Transverse colon (tissue), 4 donors: ENCODE measurements around the gene COL6A1. TPM values are rescaled to one million over a fixed set of nuclear protein-coding genes. Genes with fewer than 3 reads are reported as not detected.

ENCODE experiments used
- DNase-seq: peaks from one replicate; pipeline ENCODE4 v3.0.0-alpha.2; 2019
- H3K27ac ChIP-seq, 4 donors: fragments of 200-600 bp; sonication (generic); 2 replicates each; pipeline ENCODE4 v1.5.1; 2016 to 2018; ENCODE audit warnings: inconsistent platforms in 4 of 4
- H3K27me3 ChIP-seq: fragments of 200-600 bp; sonication (generic); 2 replicates; pipeline ENCODE4 v1.5.1; 2017; ENCODE audit warnings: inconsistent platforms
- H3K36me3 ChIP-seq, 4 donors: fragments of 200-600 bp; sonication (generic); 2 replicates each; pipeline ENCODE4 v1.5.1; 2017 to 2019; ENCODE audit warnings: inconsistent platforms in 4 of 4
- H3K4me1 ChIP-seq, 4 donors: fragments of 200-600 bp; sonication (generic); 2 replicates each; pipeline ENCODE4 v1.5.1; 2017 to 2020; ENCODE audit warnings: inconsistent platforms in 4 of 4
- H3K4me3 ChIP-seq, 4 donors: fragments of 200-600 bp; sonication (generic); 1 replicate in 1 of 4; 2 replicates in 3 of 4; pipeline versions ENCODE4 v1.5.1 to v1.6.1; 2017 to 2019; ENCODE audit warnings: inconsistent platforms in 4 of 4
- H3K9me3 ChIP-seq, 2 donors: fragments of 200-600 bp; sonication (generic); 2 replicates each; pipeline ENCODE4 v1.5.1; 2017 to 2019; ENCODE audit warnings: inconsistent platforms in 2 of 2
- EP300 ChIP-seq: sonication (generic); formaldehyde crosslinking; IDR thresholded peaks from one replicate; pipeline ENCODE4 v1.6.1; 2017; ENCODE audit warnings: antibody characterized with exemption, low read depth
- POLR2A ChIP-seq: fragments of 450-650 bp; IDR thresholded peaks from one replicate; pipeline ENCODE4 v1.6.1; 2016; ENCODE audit warnings: antibody characterized with exemption, mild to moderate bottlenecking, moderate library complexity
- POLR2AphosphoS5 ChIP-seq, 3 donors: sonication (generic); formaldehyde crosslinking; IDR thresholded peaks; one replicate each; pipeline ENCODE4 v1.6.1; 2016; ENCODE audit warnings: antibody characterized with exemption in 3 of 3
- WGBS, 2 donors: methylation state at CpG; one replicate each; pipeline ENCODE4 v1.1.5; 2018; ENCODE audit warnings: low coverage in 1 of 2; 5-methylcytosine and 5-hydroxymethylcytosine counted together
- in situ Hi-C, 4 donors: fragments of 200-750 bp; cut with MboI; loops; one replicate each; pipeline versions ENCODE4 v1.15.0 to v1.15.1; 2017; ENCODE audit warnings: low sequenced_read_pairs in 3 of 4, low pct_ligation_motif_present in 1 of 4, low pct_unique_long_range_greater_than_20kb in 1 of 4
- intact Hi-C: fragments of 100-400 bp; cut with DNase I; formaldehyde crosslinking; loops from one replicate; pipeline ENCODE4 v1.15.1; 2023; ENCODE audit warnings: low total_unique reads
- total RNA-seq, 4 donors: library from RNA; depleted of rRNA; stranded (reverse); fragments of >200 nt; gene quantifications; one replicate each; pipeline ENCODE4 v1.1.0, GENCODE V29; 2016
- TF ChIP-seq, protein P1 (sequence below), 5 experiments: fragments of 200-600 bp in 3 of 5; fragments of 450-650 bp in 2 of 5; sonication (generic) in 3 of 5; IDR thresholded peaks; 1 replicate in 2 of 5; 2 replicates in 3 of 5; pipeline ENCODE4 v1.5.1; 2016 to 2017; ENCODE audit warnings: antibody characterized with exemption in 5 of 5, inconsistent platforms in 3 of 5, mild to moderate bottlenecking in 2 of 5, moderate library complexity in 1 of 5

The COL6A1 gene
- total RNA-seq, 4 donors from 2014 or later: 166 to 580 (median 346) TPM

DNA sequence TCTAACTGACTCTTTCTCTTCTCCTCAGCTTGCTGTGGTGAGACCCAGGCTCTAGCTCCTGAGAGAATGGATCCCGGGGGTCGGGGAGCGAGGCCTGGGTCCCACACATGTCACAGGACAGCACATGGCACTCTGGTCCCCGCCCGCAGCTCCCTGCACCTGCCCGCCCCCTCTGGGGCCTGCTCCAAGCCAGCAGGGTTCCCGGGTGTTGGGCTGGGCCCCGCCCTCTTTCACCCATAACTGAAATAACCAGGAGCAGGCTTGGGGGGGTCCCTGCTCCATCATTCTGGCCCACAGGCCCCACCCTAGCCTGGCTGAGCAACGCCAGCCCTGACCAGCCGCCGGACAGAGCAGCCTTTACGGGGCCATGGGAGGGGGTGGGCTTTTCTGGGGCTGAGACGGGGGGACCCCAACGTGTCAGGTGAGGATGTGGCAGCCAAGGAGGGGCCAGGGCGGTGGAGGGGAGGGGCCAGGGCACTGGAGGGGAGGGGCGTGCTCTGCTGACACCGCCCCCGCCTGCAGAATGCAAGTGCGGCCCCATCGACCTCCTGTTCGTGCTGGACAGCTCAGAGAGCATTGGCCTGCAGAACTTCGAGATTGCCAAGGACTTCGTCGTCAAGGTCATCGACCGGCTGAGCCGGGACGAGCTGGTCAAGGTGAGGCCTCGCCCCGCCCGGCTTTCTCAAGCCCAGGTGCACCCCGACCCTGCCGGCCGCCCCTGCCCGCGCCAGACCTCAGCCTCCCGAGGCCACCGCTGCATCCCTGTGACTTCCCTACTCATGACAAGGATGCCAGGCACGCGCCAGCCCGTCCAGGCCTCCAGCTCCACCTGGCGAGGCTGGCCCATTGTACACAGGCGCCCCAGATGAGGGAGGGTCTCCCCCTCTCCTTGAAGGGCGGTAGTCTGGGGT is 19.4 kb downstream of the COL6A1 start:
- Histone ChIP-seq H3K27ac (peak overlapping the region; percentile 46 to 86 (median 60)), H3K4me1 (no peaks in the 10 kb centered on the region), H3K4me3 (no peak overlapping the region), H3K36me3 (peaks cover 0 to 9% (median 0%) of the 10 kb centered on the region in 4 donors), H3K27me3 (no peaks in the 10 kb centered on the region), H3K9me3 (no peaks in the 10 kb centered on the region)
- intact Hi-C loops (no loop called here), in situ Hi-C loops (no loop called here)
- DNase-seq: peak; percentile 11
- 75% methylated on average over 44 of the region's 44 CpGs; no CpG with 5 or more reads in 1 of the 2 donors for WGBS, 2 donors
- no peak for TF ChIP-seq POLR2A
- TF ChIP-seq POLR2AphosphoS5 (IDR thresholded peaks at IDR 0.05): no peak
- TF ChIP-seq EP300: no peak
- TF ChIP-seq, protein P1, sequence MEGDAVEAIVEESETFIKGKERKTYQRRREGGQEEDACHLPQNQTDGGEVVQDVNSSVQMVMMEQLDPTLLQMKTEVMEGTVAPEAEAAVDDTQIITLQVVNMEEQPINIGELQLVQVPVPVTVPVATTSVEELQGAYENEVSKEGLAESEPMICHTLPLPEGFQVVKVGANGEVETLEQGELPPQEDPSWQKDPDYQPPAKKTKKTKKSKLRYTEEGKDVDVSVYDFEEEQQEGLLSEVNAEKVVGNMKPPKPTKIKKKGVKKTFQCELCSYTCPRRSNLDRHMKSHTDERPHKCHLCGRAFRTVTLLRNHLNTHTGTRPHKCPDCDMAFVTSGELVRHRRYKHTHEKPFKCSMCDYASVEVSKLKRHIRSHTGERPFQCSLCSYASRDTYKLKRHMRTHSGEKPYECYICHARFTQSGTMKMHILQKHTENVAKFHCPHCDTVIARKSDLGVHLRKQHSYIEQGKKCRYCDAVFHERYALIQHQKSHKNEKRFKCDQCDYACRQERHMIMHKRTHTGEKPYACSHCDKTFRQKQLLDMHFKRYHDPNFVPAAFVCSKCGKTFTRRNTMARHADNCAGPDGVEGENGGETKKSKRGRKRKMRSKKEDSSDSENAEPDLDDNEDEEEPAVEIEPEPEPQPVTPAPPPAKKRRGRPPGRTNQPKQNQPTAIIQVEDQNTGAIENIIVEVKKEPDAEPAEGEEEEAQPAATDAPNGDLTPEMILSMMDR (IDR thresholded peaks at IDR 0.05): no peak

DNA sequence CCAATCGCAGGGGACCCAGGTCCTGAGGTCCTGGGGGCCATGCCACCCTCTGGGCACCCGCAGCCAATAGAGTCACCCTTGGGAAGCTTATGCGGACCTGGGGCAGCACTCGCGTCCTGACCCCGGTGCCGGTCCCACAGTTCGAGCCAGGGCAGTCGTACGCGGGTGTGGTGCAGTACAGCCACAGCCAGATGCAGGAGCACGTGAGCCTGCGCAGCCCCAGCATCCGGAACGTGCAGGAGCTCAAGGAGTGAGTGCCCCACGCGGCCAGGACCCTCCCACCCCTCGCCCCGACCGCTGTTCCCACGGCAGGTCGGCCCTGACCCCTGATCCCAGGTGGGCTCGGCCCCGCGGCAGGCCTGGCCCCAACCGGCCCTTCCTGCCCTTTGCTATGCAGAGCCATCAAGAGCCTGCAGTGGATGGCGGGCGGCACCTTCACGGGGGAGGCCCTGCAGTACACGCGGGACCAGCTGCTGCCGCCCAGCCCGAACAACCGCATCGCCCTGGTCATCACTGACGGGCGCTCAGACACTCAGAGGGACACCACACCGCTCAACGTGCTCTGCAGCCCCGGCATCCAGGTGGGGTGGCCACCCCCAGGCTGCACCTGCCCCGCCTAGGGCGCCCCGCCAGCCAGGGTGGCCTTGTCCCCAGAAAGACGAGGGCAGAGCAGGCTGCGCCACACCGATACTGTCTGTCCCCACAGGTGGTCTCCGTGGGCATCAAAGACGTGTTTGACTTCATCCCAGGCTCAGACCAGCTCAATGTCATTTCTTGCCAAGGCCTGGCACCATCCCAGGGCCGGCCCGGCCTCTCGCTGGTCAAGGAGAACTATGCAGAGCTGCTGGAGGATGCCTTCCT is 20.5 kb downstream of the COL6A1 start:
- Histone ChIP-seq H3K27ac (peak overlapping the region in 2 of 4 donors; percentile 68 to 86), H3K9me3 (no peaks in the 10 kb centered on the region), H3K4me1 (no peaks in the 10 kb centered on the region), H3K27me3 (no peaks in the 10 kb centered on the region), H3K36me3 (peaks cover 0 to 9% (median 0%) of the 10 kb centered on the region in 4 donors), H3K4me3 (no peak overlapping the region)
- intact Hi-C loops: no loop called here
- TF ChIP-seq POLR2A (no peak), POLR2AphosphoS5 (IDR thresholded peaks at IDR 0.05) (no peak), EP300 (no peak)
- TF ChIP-seq, protein P1 (IDR thresholded peaks at IDR 0.05): no peak
- DNase-seq: no peak
- 87% methylated on average over 39 of the region's 51 CpGs; no CpG with 5 or more reads in 1 of the 2 donors for WGBS, 2 donors
- in situ Hi-C loops: no loop called here

DNA sequence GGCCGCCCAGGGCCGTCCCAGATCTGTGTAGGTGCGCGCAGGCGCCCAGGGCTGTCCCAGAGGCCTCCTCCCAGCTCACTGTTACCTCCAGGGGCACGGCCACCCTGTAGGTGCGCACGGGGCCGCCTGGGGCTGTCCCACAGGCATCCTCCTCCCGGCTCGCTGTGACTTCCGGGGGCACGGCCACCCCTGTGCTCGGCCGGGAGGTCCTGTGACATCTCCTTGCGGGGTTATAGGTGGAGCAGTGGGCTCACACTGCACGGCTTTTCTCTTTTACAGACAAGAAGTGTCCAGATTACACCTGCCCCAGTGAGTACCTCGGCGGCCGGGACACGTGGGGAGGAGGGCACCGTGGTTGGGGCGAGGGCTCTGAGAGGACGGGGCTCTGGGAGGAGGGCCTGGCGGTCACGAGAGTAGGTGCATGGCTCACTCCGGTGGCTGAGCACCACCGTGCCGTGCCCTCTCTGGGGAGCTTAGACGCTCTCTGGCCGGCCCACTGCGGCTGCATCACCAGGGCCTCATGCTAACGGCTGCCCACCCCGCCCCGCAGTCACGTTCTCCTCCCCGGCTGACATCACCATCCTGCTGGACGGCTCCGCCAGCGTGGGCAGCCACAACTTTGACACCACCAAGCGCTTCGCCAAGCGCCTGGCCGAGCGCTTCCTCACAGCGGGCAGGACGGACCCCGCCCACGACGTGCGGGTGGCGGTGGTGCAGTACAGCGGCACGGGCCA is 21.4 kb downstream of the COL6A1 start:
- DNase-seq: peak; percentile 7
- H3K27ac ChIP-seq: peak overlapping the region in 1 of 4 donors; percentile 86
- peaks cover 0 to 2% (median 0%) of the 10 kb centered on the region in 4 donors for H3K36me3 ChIP-seq
- intact Hi-C loops: no loop called here
- TF ChIP-seq POLR2AphosphoS5 (IDR thresholded peaks at IDR 0.05): peak in 1 of 3 donors; percentile 82
- no peak for TF ChIP-seq EP300
- no peaks in the 10 kb centered on the region for H3K4me1 ChIP-seq
- WGBS, 2 donors: 92% methylated on average over 54 of the region's 54 CpGs; no CpG with 5 or more reads in 1 of the 2 donors
- no peak overlapping the region for H3K4me3 ChIP-seq
- H3K27me3 ChIP-seq: no peaks in the 10 kb centered on the region
- in situ Hi-C loops: no loop called here
- no peaks in the 10 kb centered on the region for H3K9me3 ChIP-seq

DNA sequence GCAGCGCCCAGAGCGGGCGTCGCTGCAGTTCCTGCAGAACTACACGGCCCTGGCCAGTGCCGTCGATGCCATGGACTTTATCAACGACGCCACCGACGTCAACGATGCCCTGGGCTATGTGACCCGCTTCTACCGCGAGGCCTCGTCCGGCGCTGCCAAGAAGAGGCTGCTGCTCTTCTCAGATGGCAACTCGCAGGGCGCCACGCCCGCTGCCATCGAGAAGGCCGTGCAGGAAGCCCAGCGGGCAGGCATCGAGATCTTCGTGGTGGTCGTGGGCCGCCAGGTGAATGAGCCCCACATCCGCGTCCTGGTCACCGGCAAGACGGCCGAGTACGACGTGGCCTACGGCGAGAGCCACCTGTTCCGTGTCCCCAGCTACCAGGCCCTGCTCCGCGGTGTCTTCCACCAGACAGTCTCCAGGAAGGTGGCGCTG is 22.0 kb downstream of the COL6A1 start:
- H3K9me3 ChIP-seq: no peaks in the 10 kb centered on the region
- H3K4me1 ChIP-seq: no peaks in the 10 kb centered on the region
- 96% methylated on average over 41 of the region's 42 CpGs; no CpG with 5 or more reads in 1 of the 2 donors for whole genome bisulfite sequencing, 2 donors
- no peak overlapping the region for H3K4me3 ChIP-seq
- H3K36me3 ChIP-seq: no peaks in the 10 kb centered on the region
- no peak overlapping the region for H3K27ac ChIP-seq
- no peaks in the 10 kb centered on the region for H3K27me3 ChIP-seq
- intact Hi-C loops (no loop called here), in situ Hi-C loops (no loop called here)
- DNase-seq: no peak
- TF ChIP-seq POLR2A: no peak
- TF ChIP-seq EP300: no peak
- TF ChIP-seq POLR2AphosphoS5 (IDR thresholded peaks at IDR 0.05): no peak
